GM13976 (cell line): ENCODE measurements around the gene KIFC3.
"Not testable (repeated sequence)": the region's sequence is repeated elsewhere in the genome, so short reads cannot be mapped to it uniquely, and the experiment has no call there.

Experiments
- DNase-seq: peaks from one replicate; pipeline ENCODE4 v3.0.0; 2012; ENCODE audit warnings: low spot score
- in situ Hi-C: fragments of 300-500 bp; cut with MboI; formaldehyde crosslinking; loops from one replicate; pipeline ENCODE4 v1.12.0; 2022; ENCODE audit warnings: low sequenced_read_pairs, mixed read lengths, inconsistent platforms; ENCODE audit not compliant: unreplicated experiment
- TF ChIP-seq, protein P1 (sequence below): IDR thresholded peaks from 2 replicates; pipeline ENCODE4 v1.5.1; 2012; ENCODE audit warnings: borderline replicate concordance, mild to moderate bottlenecking; ENCODE audit not compliant: insufficient read depth; ENCODE audit errors: extremely low read depth, missing control alignments, control extremely low read depth

Gene KIFC3

DNA sequence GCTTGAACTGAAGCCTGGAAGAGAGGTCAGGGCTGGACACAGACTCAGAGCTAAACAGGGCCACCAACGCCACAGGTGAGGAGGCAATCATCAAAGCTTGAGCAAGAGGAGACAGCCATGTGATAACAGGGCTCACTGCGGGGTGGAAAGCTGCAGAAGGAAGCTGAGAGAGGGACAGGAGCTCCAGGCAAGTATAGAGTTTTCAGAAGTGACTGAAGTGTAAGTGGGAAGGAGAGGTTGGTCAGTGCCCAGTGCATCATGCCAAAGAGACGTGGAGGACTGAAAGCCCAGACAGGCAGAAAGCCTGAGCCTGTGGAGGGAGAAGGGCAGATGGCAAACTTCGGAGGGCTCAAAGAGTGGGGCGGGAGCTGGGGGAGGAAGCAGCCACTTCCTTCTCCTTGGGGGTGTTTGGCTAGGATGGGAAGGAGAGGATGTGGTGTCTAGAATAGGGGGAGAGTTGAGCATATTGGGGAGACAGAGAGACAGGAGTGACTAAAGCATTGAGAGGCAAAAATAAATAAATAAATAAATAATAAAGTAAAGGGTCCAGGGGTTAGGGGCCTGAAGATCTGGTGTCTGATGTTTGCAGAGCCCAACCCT is 2.6 kb downstream of the KIFC3 start:
- DNase-seq, result no peak
- in situ Hi-C loops, result no loop called here
- TF ChIP-seq, protein P1, sequence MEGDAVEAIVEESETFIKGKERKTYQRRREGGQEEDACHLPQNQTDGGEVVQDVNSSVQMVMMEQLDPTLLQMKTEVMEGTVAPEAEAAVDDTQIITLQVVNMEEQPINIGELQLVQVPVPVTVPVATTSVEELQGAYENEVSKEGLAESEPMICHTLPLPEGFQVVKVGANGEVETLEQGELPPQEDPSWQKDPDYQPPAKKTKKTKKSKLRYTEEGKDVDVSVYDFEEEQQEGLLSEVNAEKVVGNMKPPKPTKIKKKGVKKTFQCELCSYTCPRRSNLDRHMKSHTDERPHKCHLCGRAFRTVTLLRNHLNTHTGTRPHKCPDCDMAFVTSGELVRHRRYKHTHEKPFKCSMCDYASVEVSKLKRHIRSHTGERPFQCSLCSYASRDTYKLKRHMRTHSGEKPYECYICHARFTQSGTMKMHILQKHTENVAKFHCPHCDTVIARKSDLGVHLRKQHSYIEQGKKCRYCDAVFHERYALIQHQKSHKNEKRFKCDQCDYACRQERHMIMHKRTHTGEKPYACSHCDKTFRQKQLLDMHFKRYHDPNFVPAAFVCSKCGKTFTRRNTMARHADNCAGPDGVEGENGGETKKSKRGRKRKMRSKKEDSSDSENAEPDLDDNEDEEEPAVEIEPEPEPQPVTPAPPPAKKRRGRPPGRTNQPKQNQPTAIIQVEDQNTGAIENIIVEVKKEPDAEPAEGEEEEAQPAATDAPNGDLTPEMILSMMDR, result no peak

DNA sequence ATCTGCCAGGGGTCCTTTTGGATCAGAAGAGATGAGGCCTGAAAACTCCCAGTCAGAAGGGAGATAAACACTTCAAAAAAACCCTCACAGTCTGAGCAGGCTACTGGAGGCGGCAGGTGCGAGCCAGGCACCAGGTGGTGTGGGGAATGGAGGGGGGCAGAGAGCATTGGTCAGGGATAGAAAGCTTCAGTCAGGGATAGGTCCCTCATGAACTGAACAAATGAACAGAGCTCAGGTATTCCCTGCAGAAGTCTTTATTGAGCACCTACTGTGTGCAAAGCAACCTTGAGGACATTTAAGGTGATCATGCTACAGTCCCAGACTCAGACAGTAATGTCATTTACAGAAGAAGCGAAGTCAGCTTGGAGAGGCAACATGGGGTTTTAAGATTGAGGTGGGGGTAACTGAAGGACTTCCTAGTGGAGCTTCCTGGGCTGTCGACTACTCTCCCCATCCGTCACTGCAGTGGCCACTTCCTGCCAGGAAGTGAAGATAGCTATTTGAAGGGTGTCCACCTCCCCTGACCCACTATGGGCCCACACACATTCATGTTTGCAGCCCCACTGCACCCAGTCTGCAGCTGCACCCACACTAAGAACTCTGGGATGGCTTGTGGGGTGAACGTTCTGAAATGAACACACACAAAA is 3.2 kb downstream of the KIFC3 start:
- no peak for DNase-seq
- in situ Hi-C loops, result no loop called here

DNA sequence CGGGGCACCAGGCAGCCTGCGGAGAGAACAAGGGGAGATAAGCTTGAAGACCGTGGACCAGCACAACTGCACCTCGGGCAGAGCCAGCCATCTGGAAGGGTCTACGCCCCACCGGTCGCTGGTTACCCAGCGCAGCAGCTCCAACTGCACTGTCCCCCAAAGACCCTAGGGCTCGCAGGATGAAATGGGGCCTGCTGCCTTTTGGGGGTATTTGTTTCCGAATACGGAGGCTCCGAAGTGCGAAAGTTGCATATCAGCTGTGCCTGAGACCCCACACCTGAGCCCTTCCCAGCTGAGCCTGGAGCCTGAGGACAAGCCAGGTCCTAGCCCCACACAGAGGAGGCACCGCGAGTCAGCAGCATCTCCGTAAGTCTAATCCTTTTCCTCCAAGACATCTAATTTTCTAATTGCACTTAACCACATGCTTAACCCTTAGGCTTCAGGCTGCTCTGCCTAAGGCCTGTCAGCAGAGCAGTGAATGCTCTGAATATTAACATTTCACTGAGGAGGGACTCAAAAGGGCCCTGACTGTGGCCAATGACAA is 4.0 kb downstream of the KIFC3 start:
- no peak for DNase-seq
- TF ChIP-seq, protein P1, result no peak
- in situ Hi-C loops, result no loop called here

More for the DNA sequence above, 3.2 kb downstream of the KIFC3 start:
- TF ChIP-seq, protein P1, result no peak

DNA sequence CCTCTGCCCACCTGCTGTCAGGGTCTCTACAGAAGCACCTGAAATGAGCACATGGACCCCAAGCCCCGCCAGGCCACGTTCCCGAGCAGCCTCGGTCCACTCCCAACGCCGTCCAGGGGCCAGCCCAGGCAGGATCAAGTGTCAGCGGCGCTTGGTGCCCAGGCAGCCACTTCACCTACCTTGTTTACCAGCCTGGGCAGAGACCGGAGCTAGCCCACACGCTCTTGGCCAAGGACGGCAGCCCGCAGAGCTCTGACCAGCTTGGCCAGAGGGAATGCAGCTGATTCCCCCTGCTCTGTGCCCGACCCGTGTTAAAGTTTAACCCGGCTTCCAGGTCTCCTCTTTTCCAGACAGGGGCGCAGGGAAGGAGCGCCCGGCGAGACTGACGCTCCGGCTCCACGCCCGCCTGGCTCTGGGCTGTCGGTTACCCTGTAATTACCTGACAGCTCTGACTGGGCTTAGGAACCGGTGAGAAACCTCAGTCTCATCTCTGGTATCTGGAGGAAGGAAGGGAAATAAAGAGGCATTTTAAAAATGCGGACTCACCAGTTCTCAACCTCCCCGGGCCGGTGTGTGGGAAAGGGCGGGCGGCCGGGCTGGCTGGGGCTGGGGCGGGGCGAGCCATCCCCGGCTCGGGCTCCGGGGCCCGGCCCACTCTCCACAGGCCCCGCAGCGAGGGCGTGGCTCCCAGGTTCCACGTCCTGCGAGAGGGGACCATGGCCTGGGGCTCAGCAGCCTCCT is 4.6 kb downstream of the KIFC3 start:
- in situ Hi-C loops, result no loop called here
- DNase-seq, result no peak
- TF ChIP-seq, protein P1, result no peak

DNA sequence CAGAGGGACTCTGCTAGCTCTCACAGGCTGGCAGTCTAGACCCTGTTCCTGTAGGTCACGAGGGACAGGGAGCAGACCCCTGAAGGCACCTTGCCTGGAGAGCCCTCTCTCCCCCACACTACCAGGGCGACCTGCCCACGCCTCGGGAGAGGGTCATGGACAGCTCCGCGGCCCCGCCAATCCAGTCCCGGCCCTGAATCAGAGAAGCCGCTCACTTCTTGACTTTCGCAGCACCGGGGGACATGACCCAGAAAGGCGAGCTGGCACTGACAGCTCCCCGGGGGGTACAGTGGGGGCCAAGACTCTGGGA is 5.1 kb downstream of the KIFC3 start:
- no peak for DNase-seq
- in situ Hi-C loops, result no loop called here
- TF ChIP-seq, protein P1, result no peak

DNA sequence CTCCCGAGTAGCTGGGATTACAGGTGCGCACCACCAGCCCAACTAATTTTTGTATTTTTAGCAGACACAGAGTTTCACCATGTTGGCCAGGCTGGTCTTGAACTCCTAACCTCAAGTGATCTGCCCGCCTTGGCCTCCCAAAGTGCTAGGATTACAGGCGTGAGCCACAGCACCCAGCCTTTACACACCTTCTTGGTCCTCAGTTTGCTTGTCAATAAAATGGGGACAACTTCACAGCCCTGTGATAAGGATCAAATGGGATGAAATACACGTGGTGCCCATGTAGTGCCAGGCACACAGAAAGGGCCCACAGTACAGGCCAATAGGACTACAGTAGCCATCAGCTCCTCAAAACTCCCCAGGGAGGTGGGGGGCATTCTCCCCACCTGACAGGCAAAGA is 6.3 kb downstream of the KIFC3 start:
- DNase-seq, in situ Hi-C loops: not testable (repeated sequence)

DNA sequence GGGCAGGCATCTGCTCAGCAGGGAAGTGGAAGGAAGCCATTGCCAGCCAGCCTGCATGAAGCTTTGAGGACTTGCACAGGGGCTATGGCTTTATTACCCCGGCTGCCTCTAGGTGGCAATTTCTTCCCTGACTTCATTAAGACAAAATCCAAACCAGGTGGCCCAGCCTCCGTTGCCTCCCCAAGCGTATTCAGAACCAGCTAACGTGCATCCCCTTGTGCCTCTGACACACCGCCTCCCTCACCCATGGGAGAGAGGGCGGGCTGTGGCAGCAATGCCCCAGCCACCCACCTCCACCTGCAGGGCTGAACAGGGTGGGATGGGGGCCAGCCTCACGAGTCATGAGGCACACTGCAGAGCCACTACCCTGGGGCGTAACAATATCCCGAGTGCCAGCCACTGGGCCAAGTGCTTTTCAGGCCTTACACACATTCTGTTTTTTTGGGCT is 6.8 kb downstream of the KIFC3 start:
- peak; percentile 80 for DNase-seq
- in situ Hi-C loops, result no loop called here
- TF ChIP-seq, protein P1, result peak; percentile 36
